ENCODE data around the gene TVP23C. TPM values are rescaled to one million over a fixed set of nuclear protein-coding genes. Genes with fewer than 3 reads are reported as not detected.

Gene TVP23C
- total RNA-seq, 5 donors from 2014 or later (not counting 1 experiment from before 2014, with no cell fraction given): 9.6 to 27.3 (median 17.8) TPM

GRCh38 chr17:15513058-15513791 lies 50.1 kb downstream of the TVP23C start:
- ChIA-PET CTCF (interaction anchor here (0.5 to 1.3 kb wide), 2 partner anchors 45 to 255 kb away, joined by 3 read pairs; no protein-coding TSS in a partner anchor), POLR2A (no interaction called here)
- Histone ChIP-seq H3K27me3 (replicated peaks in 1 of 2; ENCODE audit: control insufficient read depth in 2 of 2, extremely low read depth in 1 of 2, insufficient read depth in 2 of 2, low read length in 1 of 2) (no peaks in the 10 kb centered on the region), H3K4me3 (ENCODE audit: control insufficient read depth in 1 of 2, extremely low read depth in 1 of 2, low read length in 1 of 2) (no peak overlapping the region), H3K36me3 (ENCODE audit: control insufficient read depth in 2 of 2, extremely low read depth in 1 of 2, insufficient read depth in 1 of 2, low read length in 1 of 2) (peaks cover 10 to 18% of the 10 kb centered on the region in 2 donors), H3K27ac (ENCODE audit: low read length) (no peak overlapping the region), H3K4me1 (ENCODE audit: control insufficient read depth in 1 of 2, extremely low read depth in 1 of 2, insufficient read depth in 2 of 2, low read length in 2 of 2) (no peaks in the 10 kb centered on the region), H3K9me3 (no peaks in the 10 kb centered on the region)
- ATAC-seq (replicated peaks in 1 of 4) (no peak), DNase-seq (no peak)
- Mint-ChIP-seq H3K27ac (no peak overlapping the region), H3K36me3 (peaks cover 49% of the 10 kb centered on the region), H3K9me3 (no peaks in the 10 kb centered on the region), H3K4me1 (no peaks in the 10 kb centered on the region), H3K27me3 (no peaks in the 10 kb centered on the region), H3K4me3 (no peak overlapping the region)
- no CpG with 5 or more reads among the region's 6 CpGs for WGBS (ENCODE audit: insufficient coverage)

GRCh38 chr17:15512071-15512709 lies 51.1 kb downstream of the TVP23C start:
- H3K4me1 ChIP-seq (ENCODE audit: control insufficient read depth in 1 of 2, extremely low read depth in 1 of 2, insufficient read depth in 2 of 2, low read length in 2 of 2): no peaks in the 10 kb centered on the region
- WGBS (ENCODE audit: insufficient coverage): 100% methylated on average over 1 of the region's 4 CpGs
- Mint-ChIP-seq H3K27me3 (no peaks in the 10 kb centered on the region), H3K36me3 (peaks cover 51% of the 10 kb centered on the region), H3K4me3 (no peak overlapping the region), H3K9me3 (no peaks in the 10 kb centered on the region), H3K27ac (no peak overlapping the region), H3K4me1 (no peaks in the 10 kb centered on the region)
- no peak overlapping the region for H3K4me3 ChIP-seq (ENCODE audit: control insufficient read depth in 1 of 2, extremely low read depth in 1 of 2, low read length in 1 of 2)
- POLR2A ChIA-PET: no interaction called here
- H3K27ac ChIP-seq (ENCODE audit: low read length): no peak overlapping the region
- no peak for DNase-seq
- CTCF ChIA-PET: interaction anchor here in 1 of 2 donors (1.2 kb wide), 1 partner anchor 9 kb away, joined by 3 read pairs; no protein-coding TSS in a partner anchor
- H3K9me3 ChIP-seq: no peaks in the 10 kb centered on the region
- no peaks in the 10 kb centered on the region for H3K27me3 ChIP-seq (replicated peaks in 1 of 2; ENCODE audit: control insufficient read depth in 2 of 2, extremely low read depth in 1 of 2, insufficient read depth in 2 of 2, low read length in 1 of 2)
- no peak for ATAC-seq (replicated peaks in 1 of 4)
- peaks cover 10 to 22% of the 10 kb centered on the region in 2 donors for H3K36me3 ChIP-seq (ENCODE audit: control insufficient read depth in 2 of 2, extremely low read depth in 1 of 2, insufficient read depth in 1 of 2, low read length in 1 of 2)

GRCh38 chr17:15511142-15511541 lies 52.1 kb downstream of the TVP23C start:
- ChIA-PET POLR2A (no interaction called here), CTCF (interaction anchor here (0.7 to 1.2 kb wide), 3 partner anchors 8 to 275 kb away, joined by 3 to 7 read pairs (median 3); no protein-coding TSS in a partner anchor)
- WGBS (ENCODE audit: insufficient coverage): no CpG with 5 or more reads among the region's 2 CpGs
- no peaks in the 10 kb centered on the region for H3K9me3 Mint-ChIP-seq
- no peak overlapping the region for H3K27ac ChIP-seq (ENCODE audit: low read length)
- H3K9me3 ChIP-seq: no peaks in the 10 kb centered on the region
- no peaks in the 10 kb centered on the region for H3K27me3 Mint-ChIP-seq
- ATAC-seq (replicated peaks in 1 of 4): no peak
- H3K4me1 Mint-ChIP-seq: no peaks in the 10 kb centered on the region
- peaks cover 10 to 21% of the 10 kb centered on the region in 2 donors for H3K36me3 ChIP-seq (ENCODE audit: control insufficient read depth in 2 of 2, extremely low read depth in 1 of 2, insufficient read depth in 1 of 2, low read length in 1 of 2)
- H3K27ac Mint-ChIP-seq: no peak overlapping the region
- no peak for DNase-seq
- no peaks in the 10 kb centered on the region for H3K27me3 ChIP-seq (replicated peaks in 1 of 2; ENCODE audit: control insufficient read depth in 2 of 2, extremely low read depth in 1 of 2, insufficient read depth in 2 of 2, low read length in 1 of 2)
- no peak overlapping the region for H3K4me3 ChIP-seq (ENCODE audit: control insufficient read depth in 1 of 2, extremely low read depth in 1 of 2, low read length in 1 of 2)
- no peak overlapping the region for H3K4me3 Mint-ChIP-seq
- no peaks in the 10 kb centered on the region for H3K4me1 ChIP-seq (ENCODE audit: control insufficient read depth in 1 of 2, extremely low read depth in 1 of 2, insufficient read depth in 2 of 2, low read length in 2 of 2)
- H3K36me3 Mint-ChIP-seq: peaks cover 53% of the 10 kb centered on the region

GRCh38 chr17:15510361-15510760 lies 52.9 kb downstream of the TVP23C start:
- peaks cover 45% of the 10 kb centered on the region for H3K36me3 Mint-ChIP-seq
- peaks cover 7 to 15% of the 10 kb centered on the region in 2 donors for H3K36me3 ChIP-seq (ENCODE audit: control insufficient read depth in 2 of 2, extremely low read depth in 1 of 2, insufficient read depth in 1 of 2, low read length in 1 of 2)
- H3K9me3 ChIP-seq: no peaks in the 10 kb centered on the region
- H3K27me3 ChIP-seq (replicated peaks in 1 of 2; ENCODE audit: control insufficient read depth in 2 of 2, extremely low read depth in 1 of 2, insufficient read depth in 2 of 2, low read length in 1 of 2): no peaks in the 10 kb centered on the region
- no peaks in the 10 kb centered on the region for H3K27me3 Mint-ChIP-seq
- no peak overlapping the region for H3K27ac ChIP-seq (ENCODE audit: low read length)
- H3K4me1 ChIP-seq (ENCODE audit: control insufficient read depth in 1 of 2, extremely low read depth in 1 of 2, insufficient read depth in 2 of 2, low read length in 2 of 2): no peaks in the 10 kb centered on the region
- H3K4me1 Mint-ChIP-seq: no peaks in the 10 kb centered on the region
- ATAC-seq (replicated peaks in 1 of 4): no peak
- H3K4me3 Mint-ChIP-seq: no peak overlapping the region
- POLR2A ChIA-PET: no interaction called here
- CTCF ChIA-PET: no interaction called here
- H3K27ac Mint-ChIP-seq: no peak overlapping the region
- no peak for DNase-seq
- no peaks in the 10 kb centered on the region for H3K9me3 Mint-ChIP-seq
- WGBS (ENCODE audit: insufficient coverage): no CpG with 5 or more reads among the region's 3 CpGs
- no peak overlapping the region for H3K4me3 ChIP-seq (ENCODE audit: control insufficient read depth in 1 of 2, extremely low read depth in 1 of 2, low read length in 1 of 2)

GRCh38 chr17:15509095-15509494 lies 54.2 kb downstream of the TVP23C start:
- H3K27me3 Mint-ChIP-seq: no peaks in the 10 kb centered on the region
- ATAC-seq (replicated peaks in 1 of 4): no peak
- WGBS (ENCODE audit: insufficient coverage): 100% methylated on average over 3 of the region's 5 CpGs
- H3K4me3 Mint-ChIP-seq: no peak overlapping the region
- no peaks in the 10 kb centered on the region for H3K9me3 Mint-ChIP-seq
- no peak overlapping the region for H3K4me3 ChIP-seq (ENCODE audit: control insufficient read depth in 1 of 2, extremely low read depth in 1 of 2, low read length in 1 of 2)
- H3K9me3 ChIP-seq: no peaks in the 10 kb centered on the region
- no peaks in the 10 kb centered on the region for H3K4me1 Mint-ChIP-seq
- POLR2A ChIA-PET: no interaction called here
- DNase-seq: no peak
- H3K36me3 ChIP-seq (ENCODE audit: control insufficient read depth in 2 of 2, extremely low read depth in 1 of 2, insufficient read depth in 1 of 2, low read length in 1 of 2): peaks cover 3 to 7% of the 10 kb centered on the region in 2 donors
- H3K27ac ChIP-seq (ENCODE audit: low read length): no peak overlapping the region
- H3K36me3 Mint-ChIP-seq: peaks cover 40% of the 10 kb centered on the region
- H3K27ac Mint-ChIP-seq: no peak overlapping the region
- CTCF ChIA-PET: interaction anchor here in 1 of 2 donors (1.1 kb wide), 1 partner anchor 256 kb away, joined by 3 read pairs; no protein-coding TSS in a partner anchor
- no peaks in the 10 kb centered on the region for H3K27me3 ChIP-seq (replicated peaks in 1 of 2; ENCODE audit: control insufficient read depth in 2 of 2, extremely low read depth in 1 of 2, insufficient read depth in 2 of 2, low read length in 1 of 2)
- H3K4me1 ChIP-seq (ENCODE audit: control insufficient read depth in 1 of 2, extremely low read depth in 1 of 2, insufficient read depth in 2 of 2, low read length in 2 of 2): no peaks in the 10 kb centered on the region

GRCh38 chr17:15508466-15508865 lies 54.8 kb downstream of the TVP23C start:
- no peak for DNase-seq
- 67% methylated on average over 3 of the region's 7 CpGs for WGBS (ENCODE audit: insufficient coverage)
- Histone ChIP-seq H3K9me3 (no peaks in the 10 kb centered on the region), H3K4me1 (ENCODE audit: control insufficient read depth in 1 of 2, extremely low read depth in 1 of 2, insufficient read depth in 2 of 2, low read length in 2 of 2) (no peaks in the 10 kb centered on the region), H3K27ac (ENCODE audit: low read length) (no peak overlapping the region), H3K36me3 (ENCODE audit: control insufficient read depth in 2 of 2, extremely low read depth in 1 of 2, insufficient read depth in 1 of 2, low read length in 1 of 2) (peaks cover 3 to 7% of the 10 kb centered on the region in 2 donors), H3K27me3 (replicated peaks in 1 of 2; ENCODE audit: control insufficient read depth in 2 of 2, extremely low read depth in 1 of 2, insufficient read depth in 2 of 2, low read length in 1 of 2) (no peaks in the 10 kb centered on the region), H3K4me3 (ENCODE audit: control insufficient read depth in 1 of 2, extremely low read depth in 1 of 2, low read length in 1 of 2) (no peak overlapping the region)
- no peaks in the 10 kb centered on the region for H3K27me3 Mint-ChIP-seq
- no peak for ATAC-seq (replicated peaks in 1 of 4)
- ChIA-PET POLR2A (no interaction called here), CTCF (interaction anchor here in 1 of 2 donors (1.1 kb wide), 1 partner anchor 255 kb away, joined by 3 read pairs; no protein-coding TSS in a partner anchor)
- H3K9me3 Mint-ChIP-seq: no peaks in the 10 kb centered on the region
- no peak overlapping the region for H3K27ac Mint-ChIP-seq
- H3K4me1 Mint-ChIP-seq: peaks cover 3% of the 10 kb centered on the region in 3 donors
- no peak overlapping the region for H3K4me3 Mint-ChIP-seq
- H3K36me3 Mint-ChIP-seq: peaks cover 38% of the 10 kb centered on the region
